HL-60 (cell line): ENCODE data around the gene MESD.

Experiments used
- DNase-seq, 2 experiments: peaks; one replicate each; pipeline ENCODE4 v3.0.0-alpha.2; 2010 to 2020; ENCODE audit warnings: low read depth in 1 of 2, low spot score in 1 of 2
- H3K27ac ChIP-seq: fragments of 250-450 bp; sonication (Bioruptor Pico); replicated peaks from 2 replicates; pipeline ENCODE4 v1.5.1; 2020; ENCODE audit warnings: mild to moderate bottlenecking, moderate library complexity
- H3K27me3 ChIP-seq: fragments of 250-450 bp; sonication (Bioruptor Pico); 2 replicates; pipeline ENCODE4 v1.5.1; 2021; ENCODE audit warnings: mild to moderate bottlenecking, moderate library complexity; ENCODE audit not compliant: insufficient read depth, poor library complexity, severe bottlenecking
- H3K4me3 ChIP-seq: replicated peaks from 2 replicates; pipeline ENCODE4 v1.5.1; 2011; ENCODE audit warnings: mild to moderate bottlenecking, control low read depth, low read length; ENCODE audit not compliant: insufficient read depth
- GABPA ChIP-seq: IDR thresholded peaks from 2 replicates; pipeline ENCODE4 v1.6.1; 2012; ENCODE audit warnings: low read depth
- POLR2AphosphoS5 ChIP-seq: IDR thresholded peaks from 2 replicates; pipeline ENCODE4 v1.6.1; 2012; ENCODE audit warnings: low read depth
- SPI1 ChIP-seq: IDR thresholded peaks from 2 replicates; pipeline ENCODE4 v1.6.1; 2012; ENCODE audit warnings: low read depth, mild to moderate bottlenecking, borderline replicate concordance
- TF ChIP-seq, protein P1 (sequence below): IDR thresholded peaks from 2 replicates; pipeline ENCODE4 v1.6.1; 2012; ENCODE audit warnings: low read depth; ENCODE audit not compliant: insufficient replicate concordance
- TF ChIP-seq, protein P2 (sequence below): IDR thresholded peaks from one replicate; pipeline ENCODE4 v1.5.1; 2011; ENCODE audit warnings: low read length, control low read depth, inconsistent platforms; ENCODE audit not compliant: insufficient read depth

Gene MESD

DNA sequence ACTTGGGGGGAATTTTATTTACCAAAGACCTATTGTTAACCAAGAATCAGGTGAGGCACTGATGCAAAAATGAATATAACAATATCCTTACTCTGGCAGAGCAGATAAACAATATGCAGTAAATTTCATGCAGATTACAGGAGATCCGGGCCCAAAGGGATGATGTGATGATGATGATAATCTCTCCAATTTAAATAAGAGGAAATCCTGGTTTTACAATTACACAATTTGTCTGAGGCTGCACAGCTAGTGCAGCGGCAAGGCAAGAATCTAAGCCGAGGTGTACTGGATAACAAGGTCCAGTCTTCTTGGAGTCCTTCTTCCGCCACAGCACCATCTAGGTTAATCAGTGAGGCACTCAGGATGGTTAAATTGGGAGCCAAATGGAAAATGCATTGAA is 2.4 kb upstream of the MESD start:
- no peak for TF ChIP-seq POLR2AphosphoS5
- TF ChIP-seq GABPA, result no peak
- TF ChIP-seq, protein P1, sequence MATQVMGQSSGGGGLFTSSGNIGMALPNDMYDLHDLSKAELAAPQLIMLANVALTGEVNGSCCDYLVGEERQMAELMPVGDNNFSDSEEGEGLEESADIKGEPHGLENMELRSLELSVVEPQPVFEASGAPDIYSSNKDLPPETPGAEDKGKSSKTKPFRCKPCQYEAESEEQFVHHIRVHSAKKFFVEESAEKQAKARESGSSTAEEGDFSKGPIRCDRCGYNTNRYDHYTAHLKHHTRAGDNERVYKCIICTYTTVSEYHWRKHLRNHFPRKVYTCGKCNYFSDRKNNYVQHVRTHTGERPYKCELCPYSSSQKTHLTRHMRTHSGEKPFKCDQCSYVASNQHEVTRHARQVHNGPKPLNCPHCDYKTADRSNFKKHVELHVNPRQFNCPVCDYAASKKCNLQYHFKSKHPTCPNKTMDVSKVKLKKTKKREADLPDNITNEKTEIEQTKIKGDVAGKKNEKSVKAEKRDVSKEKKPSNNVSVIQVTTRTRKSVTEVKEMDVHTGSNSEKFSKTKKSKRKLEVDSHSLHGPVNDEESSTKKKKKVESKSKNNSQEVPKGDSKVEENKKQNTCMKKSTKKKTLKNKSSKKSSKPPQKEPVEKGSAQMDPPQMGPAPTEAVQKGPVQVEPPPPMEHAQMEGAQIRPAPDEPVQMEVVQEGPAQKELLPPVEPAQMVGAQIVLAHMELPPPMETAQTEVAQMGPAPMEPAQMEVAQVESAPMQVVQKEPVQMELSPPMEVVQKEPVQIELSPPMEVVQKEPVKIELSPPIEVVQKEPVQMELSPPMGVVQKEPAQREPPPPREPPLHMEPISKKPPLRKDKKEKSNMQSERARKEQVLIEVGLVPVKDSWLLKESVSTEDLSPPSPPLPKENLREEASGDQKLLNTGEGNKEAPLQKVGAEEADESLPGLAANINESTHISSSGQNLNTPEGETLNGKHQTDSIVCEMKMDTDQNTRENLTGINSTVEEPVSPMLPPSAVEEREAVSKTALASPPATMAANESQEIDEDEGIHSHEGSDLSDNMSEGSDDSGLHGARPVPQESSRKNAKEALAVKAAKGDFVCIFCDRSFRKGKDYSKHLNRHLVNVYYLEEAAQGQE, result no peak
- TF ChIP-seq SPI1, result no peak
- TF ChIP-seq, protein P2, sequence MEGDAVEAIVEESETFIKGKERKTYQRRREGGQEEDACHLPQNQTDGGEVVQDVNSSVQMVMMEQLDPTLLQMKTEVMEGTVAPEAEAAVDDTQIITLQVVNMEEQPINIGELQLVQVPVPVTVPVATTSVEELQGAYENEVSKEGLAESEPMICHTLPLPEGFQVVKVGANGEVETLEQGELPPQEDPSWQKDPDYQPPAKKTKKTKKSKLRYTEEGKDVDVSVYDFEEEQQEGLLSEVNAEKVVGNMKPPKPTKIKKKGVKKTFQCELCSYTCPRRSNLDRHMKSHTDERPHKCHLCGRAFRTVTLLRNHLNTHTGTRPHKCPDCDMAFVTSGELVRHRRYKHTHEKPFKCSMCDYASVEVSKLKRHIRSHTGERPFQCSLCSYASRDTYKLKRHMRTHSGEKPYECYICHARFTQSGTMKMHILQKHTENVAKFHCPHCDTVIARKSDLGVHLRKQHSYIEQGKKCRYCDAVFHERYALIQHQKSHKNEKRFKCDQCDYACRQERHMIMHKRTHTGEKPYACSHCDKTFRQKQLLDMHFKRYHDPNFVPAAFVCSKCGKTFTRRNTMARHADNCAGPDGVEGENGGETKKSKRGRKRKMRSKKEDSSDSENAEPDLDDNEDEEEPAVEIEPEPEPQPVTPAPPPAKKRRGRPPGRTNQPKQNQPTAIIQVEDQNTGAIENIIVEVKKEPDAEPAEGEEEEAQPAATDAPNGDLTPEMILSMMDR, result no peak
- H3K4me3 ChIP-seq, result no peak overlapping the region
- DNase-seq, result no peak
- H3K27ac ChIP-seq, result no peak overlapping the region
- no peaks in the 10 kb centered on the region for H3K27me3 ChIP-seq

DNA sequence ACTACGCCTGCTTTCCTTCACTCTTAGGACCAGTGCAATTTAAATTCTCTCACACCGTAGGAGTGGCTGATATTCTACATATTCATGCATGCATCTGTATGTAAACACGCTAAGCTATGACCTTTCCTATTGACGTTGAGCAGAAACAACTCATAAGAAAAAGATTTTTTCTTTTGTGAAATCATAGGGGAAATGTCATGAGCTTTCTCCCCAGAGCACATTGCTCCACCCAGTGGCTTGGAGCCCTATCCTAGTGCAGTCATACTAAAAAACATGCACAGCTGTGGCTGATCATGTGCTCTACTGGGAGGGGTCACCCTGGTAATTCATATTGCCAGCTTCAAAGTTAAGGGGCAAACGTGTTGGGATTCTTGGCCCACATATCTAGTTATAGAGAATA is 1.8 kb upstream of the MESD start:
- H3K27me3 ChIP-seq, result no peaks in the 10 kb centered on the region
- no peak overlapping the region for H3K4me3 ChIP-seq
- H3K27ac ChIP-seq, result no peak overlapping the region
- no peak for TF ChIP-seq POLR2AphosphoS5
- TF ChIP-seq SPI1, result no peak
- TF ChIP-seq, protein P1, result no peak
- peak in 1 of 2 experiments; percentile 70 for DNase-seq

DNA sequence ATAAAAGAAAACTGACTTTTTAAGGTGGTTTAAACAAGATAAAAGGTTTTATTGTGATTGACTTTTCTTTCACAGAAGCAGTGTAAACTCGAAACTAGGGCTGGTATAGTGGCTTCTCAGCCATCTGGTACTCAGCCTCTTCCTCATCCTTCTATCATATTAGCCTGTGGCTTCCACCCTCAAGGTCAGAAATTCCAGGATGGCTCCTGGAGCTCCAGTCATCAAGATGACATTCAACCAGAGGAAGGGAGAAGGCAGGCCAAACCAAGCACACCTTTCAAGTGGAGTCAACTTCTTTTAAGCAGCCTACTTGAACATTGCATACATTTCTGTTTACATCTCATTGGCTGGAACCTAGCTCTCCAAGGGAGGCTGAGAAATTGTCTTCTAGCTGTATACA is 1.3 kb upstream of the MESD start:
- H3K27me3 ChIP-seq, result no peaks in the 10 kb centered on the region
- H3K27ac ChIP-seq, result no peak overlapping the region
- DNase-seq, result no peak
- TF ChIP-seq GABPA (no peak), POLR2AphosphoS5 (no peak), SPI1 (no peak)
- TF ChIP-seq, protein P2, result no peak
- TF ChIP-seq, protein P1, result no peak
- H3K4me3 ChIP-seq, result no peak overlapping the region

DNA sequence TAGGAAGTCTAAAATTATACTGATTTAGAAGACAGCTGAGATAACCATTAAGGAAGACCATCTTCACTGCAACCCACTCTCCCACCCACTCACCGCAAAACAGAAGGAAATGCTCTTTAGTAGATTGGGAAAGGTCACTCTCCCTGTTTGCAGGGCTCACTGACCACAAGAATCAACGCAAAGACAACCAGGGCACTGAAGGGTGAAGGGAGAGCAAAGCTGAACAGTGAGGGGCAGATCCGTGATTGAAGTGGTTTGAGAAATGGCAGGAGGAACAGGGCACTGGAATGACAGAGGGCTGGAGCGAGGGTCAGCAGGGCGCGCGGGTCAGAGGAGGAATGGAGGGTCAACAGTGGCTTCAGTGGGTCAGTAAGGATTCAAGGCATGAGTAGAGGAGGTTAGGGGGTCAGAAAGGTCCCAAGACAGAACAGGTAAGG is 520 bp downstream of the MESD start:
- peak in 1 of 2 experiments; percentile 10 for DNase-seq
- TF ChIP-seq GABPA (no peak), POLR2AphosphoS5 (no peak), SPI1 (no peak; the same call in 1 of the 2 replicates)
- TF ChIP-seq, protein P1, result no peak
- TF ChIP-seq, protein P2, result no peak
- no peaks in the 10 kb centered on the region for H3K27me3 ChIP-seq
- H3K27ac ChIP-seq, result peak overlapping the region; percentile 89
- H3K4me3 ChIP-seq, result peak overlapping the region; percentile 97
